Mesenchymal stem cell (in vitro differentiated cells and primary cell): Measurements from ENCODE around the gene ZNF524.

Experiments
- DNase-seq: peaks from one replicate; pipeline ENCODE4 v3.0.0-alpha.2; 2013
- H2AFZ ChIP-seq: one replicate; pipeline ENCODE4 v1.6.1; 2013; ENCODE audit warnings: low read depth, mild to moderate bottlenecking, control low read depth, inconsistent platforms, low read length, moderate library complexity
- H2AK5ac ChIP-seq: 2 replicates; pipeline ENCODE4 v1.6.1; 2013; ENCODE audit warnings: low read length, moderate library complexity, mild to moderate bottlenecking, inconsistent platforms; ENCODE audit not compliant: severe bottlenecking
- H2BK120ac ChIP-seq: one replicate; pipeline ENCODE4 v1.6.1; 2013; ENCODE audit warnings: low read depth, mild to moderate bottlenecking, inconsistent platforms, low read length, moderate library complexity
- H2BK12ac ChIP-seq, 2 experiments: one replicate each; pipeline ENCODE4 v1.6.1; 2013; ENCODE audit warnings: inconsistent platforms in 2 of 2, low read length in 2 of 2, mild to moderate bottlenecking in 2 of 2, moderate library complexity in 2 of 2, control low read depth in 1 of 2
- H2BK15ac ChIP-seq: one replicate; pipeline ENCODE4 v1.6.1; 2013; ENCODE audit warnings: mild to moderate bottlenecking, low read depth, inconsistent platforms; ENCODE audit not compliant: poor library complexity, severe bottlenecking
- H2BK5ac ChIP-seq: 2 replicates; pipeline ENCODE4 v1.6.1; 2013; ENCODE audit warnings: low read depth, mild to moderate bottlenecking, low read length, control low read depth, inconsistent platforms; ENCODE audit not compliant: poor library complexity, severe bottlenecking
- H3K14ac ChIP-seq, 2 experiments: one replicate each; pipeline ENCODE4 v1.6.1; 2013; ENCODE audit warnings: inconsistent platforms in 2 of 2, low read length in 2 of 2, control low read depth in 1 of 2, mild to moderate bottlenecking in 1 of 2, moderate library complexity in 1 of 2
- H3K18ac ChIP-seq, 2 experiments: one replicate each; pipeline ENCODE4 v1.6.1; 2013; ENCODE audit warnings: inconsistent platforms in 2 of 2, low read length in 2 of 2, control low read depth in 1 of 2, low read depth in 1 of 2, mild to moderate bottlenecking in 1 of 2
- H3K23ac ChIP-seq, 2 experiments: one replicate each; pipeline ENCODE4 v1.6.1; 2013; ENCODE audit warnings: inconsistent platforms in 2 of 2, low read length in 2 of 2, mild to moderate bottlenecking in 2 of 2, moderate library complexity in 2 of 2, control low read depth in 1 of 2
- H3K27ac ChIP-seq: 2 replicates; pipeline ENCODE4 v1.5.1; 2013; ENCODE audit warnings: mild to moderate bottlenecking, moderate library complexity, low read length, control low read depth, inconsistent platforms; ENCODE audit not compliant: poor library complexity, severe bottlenecking
- H3K27me3 ChIP-seq, 2 experiments: 2 replicates each; pipeline versions ENCODE4 v1.6.1 to v1.7.0; 2013; ENCODE audit warnings: low read length in 2 of 2, mild to moderate bottlenecking in 2 of 2, moderate library complexity in 2 of 2, control low read depth in 1 of 2, inconsistent platforms in 1 of 2; ENCODE audit not compliant: control insufficient read depth in 1 of 2, insufficient read depth in 1 of 2
- H3K36me3 ChIP-seq, 2 experiments: 2 replicates each; pipeline versions ENCODE4 v1.6.1 to v1.7.0; 2013; ENCODE audit warnings: low read length in 2 of 2, control low read depth in 1 of 2, inconsistent platforms in 1 of 2, low read depth in 1 of 2, mild to moderate bottlenecking in 1 of 2; ENCODE audit not compliant: insufficient read depth in 2 of 2, control insufficient read depth in 1 of 2
- H3K4ac ChIP-seq, 2 experiments: one replicate each; pipeline ENCODE4 v1.6.1; 2013; ENCODE audit warnings: inconsistent platforms in 2 of 2, low read length in 2 of 2, mild to moderate bottlenecking in 2 of 2, moderate library complexity in 2 of 2, control low read depth in 1 of 2, low read depth in 1 of 2
- H3K4me1 ChIP-seq: 2 replicates; pipeline ENCODE4 v1.6.1; 2013; ENCODE audit warnings: low read depth, low read length, control low read depth; ENCODE audit not compliant: control insufficient read depth, insufficient read depth
- H3K4me2 ChIP-seq: 2 replicates; pipeline ENCODE4 v1.6.1; 2013; ENCODE audit warnings: low read length, mild to moderate bottlenecking, inconsistent platforms; ENCODE audit not compliant: poor library complexity, severe bottlenecking
- H3K4me3 ChIP-seq, 2 experiments: 2 replicates each; pipeline versions ENCODE4 v1.5.1 to v1.7.0; 2013; ENCODE audit warnings: low read length in 2 of 2, mild to moderate bottlenecking in 2 of 2, control low read depth in 1 of 2, low read depth in 1 of 2; ENCODE audit not compliant: insufficient read depth in 1 of 2
- H3K79me1 ChIP-seq: replicated peaks from 2 replicates; pipeline ENCODE4 v1.6.1; 2013; ENCODE audit warnings: mild to moderate bottlenecking, control low read depth, low read length, inconsistent platforms; ENCODE audit not compliant: poor library complexity, severe bottlenecking
- H3K9ac ChIP-seq: 2 replicates; pipeline ENCODE4 v1.7.0; 2013; ENCODE audit warnings: mild to moderate bottlenecking, low read length, moderate library complexity
- H3K9me3 ChIP-seq: 2 replicates; pipeline ENCODE4 v1.7.0; 2013; ENCODE audit warnings: mild to moderate bottlenecking, low read length; ENCODE audit not compliant: control insufficient read depth
- H4K8ac ChIP-seq: one replicate; pipeline ENCODE4 v1.6.1; 2013; ENCODE audit warnings: inconsistent platforms, mild to moderate bottlenecking, low read length, moderate library complexity
- H4K91ac ChIP-seq: one replicate; pipeline ENCODE4 v1.6.1; 2013; ENCODE audit warnings: mild to moderate bottlenecking, low read length, inconsistent platforms
- WGBS: methylation state at CpG from one replicate; pipeline ENCODE4 v1.1.7; 2013; ENCODE audit warnings: mixed read lengths; 5-methylcytosine and 5-hydroxymethylcytosine counted together

ZNF524 gene

DNA sequence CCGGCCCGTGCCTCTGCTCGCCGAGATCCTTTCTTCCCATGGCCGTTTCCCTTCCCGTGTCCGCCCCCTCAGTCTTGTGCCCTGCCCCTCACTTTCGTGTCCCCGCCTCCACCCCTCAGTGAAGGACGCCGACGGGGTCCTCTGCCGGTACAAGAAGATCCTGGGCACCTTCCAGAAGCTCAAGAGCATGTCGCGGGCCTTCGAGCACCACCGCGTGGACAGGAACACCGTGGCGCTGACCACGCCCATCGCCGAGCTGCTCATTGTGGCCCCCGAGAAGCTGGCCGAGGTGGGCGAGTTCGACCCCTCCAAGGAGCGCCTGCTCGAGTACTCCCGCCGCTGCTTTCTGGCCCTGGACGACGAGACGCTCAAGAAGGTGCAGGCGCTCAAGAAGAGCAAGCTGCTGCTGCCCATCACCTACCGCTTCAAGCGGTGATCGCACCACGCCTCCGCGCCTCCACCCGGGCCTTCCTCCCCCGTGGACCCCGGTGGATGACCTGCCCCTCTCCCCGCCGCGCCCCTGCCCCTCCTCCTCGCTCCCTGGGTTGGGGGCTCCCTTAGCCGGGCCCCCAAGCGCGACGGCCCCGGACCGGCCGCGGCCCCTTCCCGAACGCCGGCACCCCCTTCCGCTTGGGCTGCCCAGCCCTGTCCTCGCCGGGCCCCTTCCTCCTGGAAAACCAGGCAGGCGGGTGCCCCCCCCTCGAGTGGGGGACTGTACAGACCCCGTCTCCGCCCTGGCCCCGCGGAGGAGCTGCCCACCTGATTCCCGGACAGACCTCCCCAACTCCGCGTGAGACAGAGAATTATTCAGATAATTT, 52.4 kb downstream of the ZNF524 start:
- WGBS, result 89% methylated on average over 71 of the region's 71 CpGs
- Histone ChIP-seq H2AK5ac (no peak overlapping the region), H3K14ac (no peak overlapping the region), H3K27me3 (no peaks in the 10 kb centered on the region), H4K91ac (no peak overlapping the region), H3K9ac (no peak overlapping the region), H3K23ac (no peak overlapping the region), H2BK12ac (no peak overlapping the region), H2BK120ac (peak overlapping the region; percentile 11), H2BK5ac (no peak overlapping the region), H3K36me3 (peaks cover 7 to 43% of the 10 kb centered on the region in 2 experiments), H3K9me3 (no peaks in the 10 kb centered on the region), H3K4me3 (peak overlapping the region in 1 of 2 experiments; percentile 12), H2AFZ (no peak overlapping the region), H3K4me1 (peaks cover 26% of the 10 kb centered on the region), H2BK15ac (no peak overlapping the region), H3K4ac (no peak overlapping the region), H3K27ac (no peak overlapping the region), H3K18ac (no peak overlapping the region), H4K8ac (no peak overlapping the region), H3K4me2 (no peak overlapping the region), H3K79me1 (peaks cover 39% of the 10 kb centered on the region)
- no peak for DNase-seq
